Smooth muscle cell of the brain vasculature (primary cell): ENCODE results near the gene HACD1.

Experiments used
- DNase-seq: peaks from one replicate; pipeline ENCODE4 v3.0.0-alpha.2; 2012; ENCODE audit warnings: low read depth, low spot score

Gene HACD1

GRCh38 chr10:17580885-17581284 lies 36.3 kb downstream of the HACD1 start:
- DNase-seq: no peak

DNA sequence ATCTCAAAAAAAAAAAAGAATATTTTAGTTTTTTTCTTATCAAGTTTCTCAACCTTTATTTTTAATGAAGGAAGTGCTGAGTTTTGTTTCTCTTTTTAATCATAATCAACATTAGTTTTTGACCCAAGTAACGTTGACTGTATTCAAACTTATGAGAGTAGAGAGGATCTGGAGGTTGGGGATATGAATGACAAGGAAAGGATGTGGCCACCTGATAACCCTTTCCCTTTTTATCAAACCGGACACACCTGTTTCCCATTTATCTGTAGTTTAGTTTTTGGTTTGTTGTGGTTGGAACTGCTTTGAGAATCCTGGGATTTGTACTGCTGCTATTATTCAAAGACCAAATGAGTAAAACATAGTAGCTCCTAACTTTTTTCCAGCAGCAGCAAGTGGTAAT lies 38.6 kb downstream of the HACD1 start:
- no peak for DNase-seq

DNA sequence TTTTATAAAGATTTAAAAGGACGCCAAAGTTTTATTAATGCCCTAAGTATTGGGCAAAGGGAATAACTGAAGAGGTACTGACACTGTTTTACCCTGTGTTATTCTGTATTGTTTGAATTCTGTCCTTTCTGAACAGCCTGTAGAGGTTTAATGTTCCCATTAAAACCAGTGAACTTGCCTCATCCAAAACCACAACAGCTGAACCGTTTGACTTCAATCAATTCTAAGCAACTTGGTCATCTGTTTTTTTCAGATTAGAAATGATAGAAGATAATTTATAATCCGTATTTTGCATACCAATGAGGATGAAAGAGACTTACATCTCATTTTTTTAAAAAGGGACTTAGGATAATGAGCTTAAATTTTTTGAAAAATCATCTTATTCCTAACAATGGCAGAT lies 40.4 kb downstream of the HACD1 start:
- DNase-seq: no peak

DNA sequence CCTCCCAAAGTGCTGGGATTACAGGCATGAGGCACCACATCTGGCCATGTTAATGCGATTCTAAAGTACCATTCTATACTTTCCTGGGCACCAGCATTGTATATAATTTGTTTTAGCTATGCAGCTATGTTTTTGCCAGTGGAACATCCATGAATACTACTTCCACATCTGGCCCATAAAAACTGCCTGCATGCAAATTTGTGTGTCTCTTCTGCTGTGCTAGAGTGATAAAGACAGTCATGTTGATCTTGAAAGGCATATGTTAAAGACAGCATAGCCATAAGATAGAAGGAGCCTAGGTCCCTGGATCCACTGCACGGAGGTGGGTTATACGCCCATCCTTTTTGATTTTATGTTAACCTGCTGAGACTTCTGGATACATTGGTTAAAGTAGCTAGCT lies 52.3 kb downstream of the HACD1 start:
- no peak for DNase-seq

DNA sequence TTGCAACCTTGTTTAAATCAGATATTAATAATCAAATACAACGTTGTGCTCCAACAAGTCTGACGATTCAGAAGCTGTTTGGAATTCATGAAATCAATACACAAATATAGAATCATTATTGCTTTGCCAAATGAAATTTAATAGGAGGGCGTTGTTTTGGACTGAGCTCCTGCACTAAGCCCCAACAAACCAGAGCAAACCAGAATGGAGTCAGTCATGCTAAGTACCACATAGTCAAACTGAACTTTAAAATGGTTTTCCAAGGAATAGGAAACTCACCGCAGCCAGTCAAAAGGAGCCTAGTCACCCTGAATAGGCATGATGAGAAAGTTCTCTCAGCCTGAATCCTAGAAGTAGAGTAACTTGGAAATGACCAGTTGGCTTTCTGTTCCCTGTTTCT lies 53.7 kb downstream of the HACD1 start:
- no peak for DNase-seq

GRCh38 chr10:17562614-17563013 lies 54.6 kb downstream of the HACD1 start:
- DNase-seq: no peak

- DNase-seq: no peak
Observed at GRCh38 chr10:17561111-17561510, 56.1 kb downstream of the HACD1 start.

- DNase-seq: no peak
Observed at GRCh38 chr10:17557459-17557858, 59.7 kb downstream of the HACD1 start.

DNA sequence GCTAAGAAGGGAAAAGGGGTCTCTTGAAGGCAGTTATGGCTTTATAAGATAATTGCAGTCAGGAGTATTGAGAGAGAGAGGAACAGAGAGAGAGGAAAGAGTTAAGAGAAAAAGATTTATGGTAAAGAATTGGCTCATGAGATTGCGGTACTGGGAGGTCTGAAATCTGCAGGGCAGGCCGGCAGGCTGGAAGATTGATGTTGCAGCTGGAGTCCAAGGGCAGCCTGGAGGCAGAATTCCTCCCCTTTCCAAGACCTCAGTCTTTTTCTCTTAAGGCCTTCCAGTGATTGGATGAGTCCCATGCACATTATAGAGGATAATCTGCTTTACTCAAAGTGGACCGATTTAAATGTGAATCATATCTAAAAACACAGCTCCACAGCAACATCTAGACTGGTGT lies 68.4 kb downstream of the HACD1 start:
- no peak for DNase-seq

- DNase-seq: no peak
Observed at GRCh38 chr10:17548162-17548561, 69.0 kb downstream of the HACD1 start.

- DNase-seq: no peak
Observed at GRCh38 chr10:17547060-17547459, 70.1 kb downstream of the HACD1 start.

- DNase-seq: no peak
Observed at GRCh38 chr10:17544465-17544864, 72.7 kb downstream of the HACD1 start.
